MG63 (cell line): ENCODE data around the gene PRR15L. TPM values are rescaled to one million over a fixed set of nuclear protein-coding genes. Genes with fewer than 3 reads are reported as not detected.
"Not testable (repeated sequence)": the region's sequence is repeated elsewhere in the genome, so short reads cannot be mapped to it uniquely, and the experiment has no call there.

Experiments used
- DNase-seq: peaks from one replicate; pipeline ENCODE4 v3.0.0-alpha.2; 2020
- H3K27me3 ChIP-seq: fragments of 250-450 bp; sonication (Bioruptor Pico); 2 replicates; pipeline ENCODE4 v1.5.1; 2020; ENCODE audit warnings: mild to moderate bottlenecking, moderate library complexity
- H3K36me3 ChIP-seq: fragments of 250-450 bp; sonication (Bioruptor Pico); 2 replicates; pipeline ENCODE4 v1.5.1; 2020; ENCODE audit warnings: mild to moderate bottlenecking, moderate library complexity
- H3K4me3 ChIP-seq: fragments of 250-450 bp; sonication (Bioruptor Pico); 2 replicates; pipeline ENCODE4 v1.5.1; 2020; ENCODE audit warnings: mild to moderate bottlenecking, moderate library complexity
- H3K9me3 ChIP-seq: fragments of 250-450 bp; sonication (Bioruptor Pico); 2 replicates; pipeline ENCODE4 v1.5.1; 2020; ENCODE audit warnings: mild to moderate bottlenecking, moderate library complexity
- total RNA-seq: library from RNA; depleted of rRNA; stranded (reverse); fragments of >200 nt; shearing (Covaris generic); gene quantifications from 2 replicates; pipeline ENCODE4 v1.2.3, GENCODE V29; 2014; ENCODE audit warnings: low replicate concordance

Gene PRR15L
- total RNA-seq, 1 experiment from 2014 or later, result not detected

DNA sequence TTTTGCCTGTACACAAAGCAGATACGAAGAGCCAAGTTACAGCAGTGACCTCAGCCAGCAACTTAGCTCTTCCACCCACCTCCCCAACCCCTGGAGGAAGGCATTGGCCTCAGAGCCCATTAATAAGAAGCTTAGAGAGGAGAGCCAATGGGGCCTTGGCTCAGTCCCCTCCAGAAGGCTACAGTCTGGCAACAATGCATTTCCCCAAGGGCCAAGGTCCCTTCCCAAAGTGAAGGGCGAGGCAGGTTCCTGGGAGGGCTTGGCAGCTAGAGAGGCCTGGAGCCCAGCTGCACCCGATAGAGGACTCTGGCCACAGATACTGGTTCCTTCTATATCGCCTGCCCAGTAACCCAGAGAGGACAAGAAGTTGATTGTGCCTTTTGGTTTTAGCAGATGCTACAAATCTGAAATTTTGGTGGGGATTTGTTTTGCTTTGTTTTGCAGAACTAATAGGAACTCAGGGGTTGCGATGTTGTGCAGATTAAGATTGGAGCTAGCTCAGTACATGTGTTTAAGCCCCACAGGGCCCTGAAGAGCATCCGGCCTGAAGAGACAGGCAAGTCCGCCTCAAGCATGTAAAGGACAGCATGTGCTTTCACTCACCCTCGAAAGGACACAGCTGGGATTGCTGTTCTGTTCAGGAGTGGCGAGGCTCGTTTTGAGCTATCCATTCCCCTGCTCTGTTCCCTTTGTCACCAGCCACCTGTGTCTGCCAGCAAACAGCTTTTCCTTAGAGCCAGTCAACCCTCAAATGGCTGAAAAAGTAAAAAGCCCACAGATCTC, 28.3 kb downstream of the PRR15L start:
- Histone ChIP-seq H3K9me3 (no peaks in the 10 kb centered on the region), H3K27me3 (no peaks in the 10 kb centered on the region)

DNA sequence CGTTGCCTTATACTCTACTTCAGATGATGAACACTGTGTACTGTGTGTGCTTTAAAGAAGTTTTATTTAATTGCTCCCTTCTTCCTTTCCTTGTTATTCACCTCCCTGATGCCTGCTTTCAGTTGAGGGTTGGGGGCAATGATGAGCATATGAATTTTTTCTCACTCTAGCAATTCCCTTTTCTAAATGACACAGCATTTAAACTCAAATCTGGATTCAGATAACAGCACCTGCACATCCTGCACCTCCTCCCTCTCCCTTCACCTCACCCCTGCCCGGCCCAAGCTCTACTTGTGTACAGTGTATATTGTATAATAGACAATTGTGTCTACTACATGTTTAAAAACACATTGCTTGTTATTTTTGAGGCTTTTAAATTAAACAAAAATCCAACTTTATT, 29.3 kb downstream of the PRR15L start:
- H3K27me3 ChIP-seq, result no peaks in the 10 kb centered on the region
- no peak for DNase-seq
- H3K36me3 ChIP-seq, result peaks cover 39% of the 10 kb centered on the region
- no peaks in the 10 kb centered on the region for H3K9me3 ChIP-seq
- no peak overlapping the region for H3K4me3 ChIP-seq

More for the DNA sequence above, 28.3 kb downstream of the PRR15L start:
- Histone ChIP-seq H3K4me3 (no peak overlapping the region), H3K36me3 (peaks cover 35% of the 10 kb centered on the region)
- no peak for DNase-seq

DNA sequence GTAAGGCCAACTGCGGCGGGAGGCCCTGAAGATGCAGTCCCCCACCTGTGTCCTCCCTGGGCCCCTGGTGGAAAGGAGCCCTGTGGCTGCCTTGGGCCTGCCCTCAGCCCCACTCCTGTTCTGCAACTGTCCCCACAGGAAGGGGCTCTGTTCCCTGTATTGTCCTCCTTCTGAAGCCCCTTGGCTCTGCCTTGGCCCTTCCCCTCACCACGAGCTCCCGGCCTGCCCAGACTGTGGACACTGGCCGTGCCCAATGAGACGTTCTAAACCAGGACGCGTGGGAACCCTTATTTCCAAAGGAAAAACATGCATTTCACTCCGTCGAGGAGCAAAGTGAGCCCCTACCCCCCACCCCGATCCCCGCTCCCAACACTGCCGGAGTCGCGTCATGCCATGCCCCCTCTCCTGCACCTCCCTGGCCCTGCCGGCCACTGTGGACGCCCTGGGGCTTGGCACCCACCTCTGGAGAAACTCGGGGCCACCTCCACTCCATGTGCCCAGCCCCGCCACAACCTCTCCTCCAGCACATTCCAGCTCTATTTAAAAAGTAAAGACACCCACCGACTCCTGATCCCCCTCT, 29.8 kb downstream of the PRR15L start:
- no peak overlapping the region for H3K4me3 ChIP-seq
- no peaks in the 10 kb centered on the region for H3K9me3 ChIP-seq
- no peak for DNase-seq
- peaks cover 39% of the 10 kb centered on the region for H3K36me3 ChIP-seq
- no peaks in the 10 kb centered on the region for H3K27me3 ChIP-seq

DNA sequence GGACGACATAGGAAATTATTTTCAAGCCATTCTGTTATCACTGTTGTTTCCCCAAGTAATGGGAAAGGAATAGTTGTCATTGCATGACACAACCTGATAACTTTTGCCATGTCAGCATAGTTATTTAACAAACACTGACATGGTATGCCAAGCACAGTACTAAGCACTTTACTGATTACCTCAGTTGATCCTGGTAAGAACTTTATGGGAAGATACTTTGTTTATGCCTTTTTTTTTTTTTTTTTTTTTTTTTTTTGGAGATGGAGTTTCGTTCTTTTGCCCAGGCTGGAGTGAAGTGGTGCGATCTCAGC, 32.0 kb downstream of the PRR15L start:
- Histone ChIP-seq H3K27me3 (no peaks in the 10 kb centered on the region), H3K36me3 (peaks cover 40% of the 10 kb centered on the region), H3K4me3 (no peak overlapping the region), H3K9me3 (no peaks in the 10 kb centered on the region)
- DNase-seq, result no peak

DNA sequence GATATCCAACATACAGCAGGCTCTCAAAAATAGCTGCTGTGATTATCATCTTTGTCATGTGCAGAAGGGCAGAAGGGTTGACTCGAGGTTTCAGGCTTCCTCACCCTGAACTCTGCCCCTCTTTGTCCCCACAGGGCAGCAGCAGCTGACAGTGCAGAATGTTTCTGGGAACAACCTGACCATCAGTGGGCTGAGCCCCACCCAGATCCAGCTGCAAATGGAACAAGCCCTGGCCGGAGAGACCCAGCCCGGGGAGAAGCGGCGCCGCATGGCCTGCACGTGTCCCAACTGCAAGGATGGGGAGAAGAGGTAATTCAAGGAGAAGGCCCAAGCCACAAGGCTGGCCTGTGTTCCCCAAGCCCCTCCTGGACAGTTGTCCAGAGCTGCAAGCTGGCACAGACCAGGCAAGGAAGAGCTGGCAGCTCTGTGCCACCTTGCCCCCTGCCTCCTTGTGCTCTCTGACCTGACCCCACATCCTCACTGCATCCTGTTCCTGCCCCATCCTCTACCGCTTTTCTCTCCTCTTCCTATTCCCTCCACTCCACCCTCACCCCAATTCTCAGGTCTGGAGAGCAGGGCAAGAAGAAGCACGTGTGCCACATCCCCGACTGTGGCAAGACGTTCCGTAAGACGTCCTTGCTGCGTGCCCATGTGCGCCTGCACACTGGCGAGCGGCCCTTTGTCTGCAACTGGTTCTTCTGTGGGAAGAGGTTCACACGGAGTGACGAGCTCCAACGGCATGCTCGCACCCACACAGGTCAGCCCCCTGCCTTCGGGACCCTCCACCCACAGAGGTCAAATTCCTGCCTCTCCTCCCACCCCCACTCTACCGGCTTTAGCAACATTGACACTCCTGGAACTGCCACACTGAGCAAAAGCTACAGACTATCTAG, 32.7 kb downstream of the PRR15L start:
- H3K27me3 ChIP-seq, result no peaks in the 10 kb centered on the region
- peaks cover 39% of the 10 kb centered on the region for H3K36me3 ChIP-seq
- DNase-seq, result no peak
- no peak overlapping the region for H3K4me3 ChIP-seq
- H3K9me3 ChIP-seq, result no peaks in the 10 kb centered on the region

DNA sequence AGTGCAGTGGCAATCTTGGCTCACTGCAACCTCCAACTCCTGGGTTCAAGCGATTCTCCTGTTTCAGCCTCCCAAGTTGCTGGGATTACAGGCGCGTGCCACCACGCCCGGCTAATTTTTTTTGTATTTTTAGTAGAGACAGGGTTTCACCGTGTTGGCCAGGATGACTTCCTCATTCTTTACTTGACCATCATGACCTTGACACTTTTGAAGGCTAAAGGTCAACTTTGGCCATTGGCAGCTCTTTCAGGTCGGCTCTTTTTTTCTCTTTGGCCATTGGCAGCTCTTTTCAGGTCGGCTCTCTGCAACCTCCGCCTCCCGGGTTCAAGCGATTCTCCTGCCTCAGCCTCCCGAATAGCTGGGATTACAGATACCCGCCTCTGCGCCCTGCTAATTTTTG, 37.8 kb downstream of the PRR15L start:
- not testable (repeated sequence) for DNase-seq, H3K27me3 ChIP-seq, H3K4me3 ChIP-seq, H3K9me3 ChIP-seq
- H3K36me3 ChIP-seq, result peaks cover 22% of the 10 kb centered on the region

DNA sequence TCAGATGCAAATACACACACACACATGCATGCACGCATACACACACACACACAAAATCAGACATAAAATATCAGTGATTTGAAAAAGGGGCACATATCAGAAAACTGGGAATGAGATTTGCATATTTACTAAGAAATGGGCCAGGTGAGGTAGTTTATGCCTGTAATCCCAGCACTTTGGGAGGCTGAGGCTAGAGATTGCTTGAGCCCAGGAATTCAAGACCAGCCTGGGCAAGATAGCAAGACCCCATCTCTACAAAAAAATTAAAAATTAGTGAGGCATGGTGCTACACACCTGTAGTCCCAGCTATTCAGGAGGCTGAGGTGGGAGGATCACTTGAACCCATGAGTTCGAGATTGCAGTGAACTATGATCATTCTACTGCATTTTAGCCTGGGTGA, 38.7 kb downstream of the PRR15L start:
- H3K27me3 ChIP-seq, result no peaks in the 10 kb centered on the region
- H3K36me3 ChIP-seq, result peaks cover 17% of the 10 kb centered on the region
- H3K4me3 ChIP-seq, result no peak overlapping the region
- no peak for DNase-seq
- no peaks in the 10 kb centered on the region for H3K9me3 ChIP-seq

GRCh38 chr17:47918006-47918405, 39.7 kb downstream of the PRR15L start:
- no peak for DNase-seq
- Histone ChIP-seq H3K36me3 (peaks cover 9% of the 10 kb centered on the region), H3K9me3 (no peaks in the 10 kb centered on the region), H3K4me3 (no peak overlapping the region), H3K27me3 (no peaks in the 10 kb centered on the region)

GRCh38 chr17:47917581-47917980, 40.1 kb downstream of the PRR15L start:
- Histone ChIP-seq H3K4me3 (no peak overlapping the region), H3K9me3 (no peaks in the 10 kb centered on the region), H3K27me3 (no peaks in the 10 kb centered on the region), H3K36me3 (peaks cover 9% of the 10 kb centered on the region)
- DNase-seq, result peak; percentile 32

DNA sequence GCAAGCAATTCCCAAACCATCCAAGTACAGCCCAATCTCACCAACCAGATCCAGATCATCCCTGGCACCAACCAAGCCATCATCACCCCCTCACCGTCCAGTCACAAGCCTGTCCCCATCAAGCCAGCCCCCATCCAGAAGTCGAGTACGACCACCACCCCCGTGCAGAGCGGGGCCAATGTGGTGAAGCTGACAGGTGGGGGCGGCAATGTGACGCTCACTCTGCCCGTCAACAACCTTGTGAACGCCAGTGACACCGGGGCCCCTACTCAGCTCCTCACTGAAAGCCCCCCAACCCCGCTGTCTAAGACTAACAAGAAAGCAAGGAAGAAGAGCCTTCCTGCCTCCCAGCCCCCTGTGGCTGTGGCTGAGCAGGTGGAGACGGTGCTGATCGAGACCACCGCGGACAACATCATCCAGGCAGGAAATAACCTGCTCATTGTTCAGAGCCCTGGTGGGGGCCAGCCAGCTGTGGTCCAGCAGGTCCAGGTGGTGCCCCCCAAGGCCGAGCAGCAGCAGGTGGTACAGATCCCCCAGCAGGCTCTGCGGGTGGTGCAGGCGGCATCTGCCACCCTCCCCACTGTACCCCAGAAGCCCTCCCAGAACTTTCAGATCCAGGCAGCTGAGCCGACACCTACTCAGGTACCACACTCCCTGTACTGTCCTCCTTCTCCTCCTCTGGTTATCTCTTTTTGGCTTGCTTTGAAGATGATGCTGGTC, 41.0 kb downstream of the PRR15L start:
- Histone ChIP-seq H3K9me3 (no peaks in the 10 kb centered on the region), H3K27me3 (no peaks in the 10 kb centered on the region), H3K36me3 (peaks cover 9% of the 10 kb centered on the region), H3K4me3 (no peak overlapping the region)
- DNase-seq, result no peak

GRCh38 chr17:47915776-47916398, 41.8 kb downstream of the PRR15L start:
- no peaks in the 10 kb centered on the region for H3K9me3 ChIP-seq
- H3K27me3 ChIP-seq, result no peaks in the 10 kb centered on the region
- H3K36me3 ChIP-seq, result peaks cover 6% of the 10 kb centered on the region
- DNase-seq, result no peak
- H3K4me3 ChIP-seq, result no peak overlapping the region

DNA sequence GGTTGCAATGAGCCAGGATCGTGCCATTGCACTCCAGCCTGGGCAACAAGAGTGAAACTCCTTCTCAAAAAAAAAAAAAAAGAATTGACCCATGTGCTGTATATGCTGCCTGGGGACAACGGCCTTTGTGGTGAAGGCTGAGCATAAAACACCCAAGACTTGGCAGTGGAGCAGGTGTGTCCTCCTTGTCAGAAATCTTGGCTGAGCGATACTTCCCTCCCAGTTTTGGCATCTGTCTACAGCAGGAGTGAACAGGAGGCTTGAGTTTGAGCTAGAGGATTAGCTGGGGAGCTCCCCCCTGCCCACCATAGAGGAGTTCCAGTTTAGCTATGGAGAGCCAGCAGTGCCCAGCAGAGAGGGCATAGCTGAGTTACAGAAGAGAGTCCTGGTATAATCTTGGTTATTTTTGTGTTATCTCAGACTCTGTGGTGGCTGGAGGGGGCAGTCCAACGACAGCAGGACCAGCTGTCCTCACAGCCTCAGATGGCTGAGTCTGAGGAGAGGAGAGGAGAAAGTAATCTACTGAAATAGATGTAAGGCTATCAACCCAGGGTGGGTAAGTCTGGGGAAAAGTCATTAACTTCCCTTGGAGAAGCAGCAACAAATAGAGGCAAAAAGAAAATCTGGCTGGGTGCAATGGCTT, 43.3 kb downstream of the PRR15L start:
- DNase-seq, result no peak
- no peaks in the 10 kb centered on the region for H3K27me3 ChIP-seq
- H3K4me3 ChIP-seq, result no peak overlapping the region
- H3K36me3 ChIP-seq, result peaks cover 19% of the 10 kb centered on the region
- no peaks in the 10 kb centered on the region for H3K9me3 ChIP-seq

DNA sequence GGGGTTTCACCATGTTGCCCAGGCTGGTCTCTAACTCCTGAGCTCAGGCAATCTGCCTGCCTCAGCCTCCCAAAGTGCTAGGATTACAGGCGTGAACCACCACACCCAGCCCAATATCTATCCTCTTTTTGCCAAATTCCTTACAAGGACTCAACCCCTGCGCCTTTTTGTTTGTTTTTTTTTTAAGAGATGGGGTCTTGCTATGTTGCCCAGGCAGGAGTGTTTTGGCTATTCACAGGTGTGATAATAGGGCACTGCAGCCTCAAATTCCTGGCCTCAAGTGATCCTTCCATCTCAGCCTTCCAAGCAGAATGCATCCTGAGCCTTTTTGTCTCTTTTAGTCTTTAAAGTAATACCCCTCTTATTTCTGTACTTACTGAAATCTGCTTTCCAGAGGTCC, 44.6 kb downstream of the PRR15L start:
- DNase-seq, result no peak
- Histone ChIP-seq H3K9me3 (no peaks in the 10 kb centered on the region), H3K36me3 (peaks cover 20% of the 10 kb centered on the region), H3K4me3 (no peak overlapping the region), H3K27me3 (no peaks in the 10 kb centered on the region)

DNA sequence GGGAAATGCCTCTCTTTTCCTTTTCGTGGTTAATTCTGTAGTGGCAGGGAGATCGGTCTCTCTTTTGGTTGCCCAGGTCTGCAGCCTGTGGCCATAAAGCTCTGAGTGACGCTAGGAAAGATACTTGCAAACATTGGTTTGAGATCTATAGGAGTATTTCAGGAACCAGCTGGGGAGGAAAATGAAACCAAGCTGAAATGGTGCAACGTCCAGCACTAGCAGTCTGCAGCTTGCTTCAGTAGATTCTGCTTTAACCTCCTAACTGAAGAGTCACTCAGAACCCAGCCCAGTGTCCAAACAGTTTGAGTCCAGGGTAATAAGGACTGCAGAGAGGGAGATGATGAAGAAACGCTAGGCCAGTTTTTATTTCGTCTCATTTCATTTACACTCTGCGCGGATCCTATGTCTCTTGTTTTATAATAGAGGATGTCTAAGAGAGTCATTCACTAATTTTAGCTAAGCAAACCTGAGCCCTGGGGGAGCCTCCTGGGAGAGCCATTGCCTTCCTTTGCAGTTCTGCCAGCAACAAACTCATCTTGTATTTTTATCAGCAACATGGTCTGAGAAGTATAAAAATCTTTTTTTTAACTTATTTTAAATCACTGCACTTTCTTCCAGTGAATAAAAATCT, 49.6 kb downstream of the PRR15L start:
- no peak for DNase-seq
- Histone ChIP-seq H3K27me3 (no peaks in the 10 kb centered on the region), H3K36me3 (peaks cover 18% of the 10 kb centered on the region), H3K9me3 (no peaks in the 10 kb centered on the region), H3K4me3 (no peak overlapping the region)

- Histone ChIP-seq H3K36me3 (peaks cover 18% of the 10 kb centered on the region), H3K4me3 (no peak overlapping the region), H3K27me3 (no peaks in the 10 kb centered on the region), H3K9me3 (no peaks in the 10 kb centered on the region)
- DNase-seq, result no peak
Measured at GRCh38 chr17:47906443-47906842, 51.2 kb downstream of the PRR15L start.
